ENCODE results near the gene ERBB2. TPM values are rescaled to one million over a fixed set of nuclear protein-coding genes. Genes with fewer than 3 reads are reported as not detected.

The ERBB2 gene
- total and polyA plus RNA-seq, 2 of the 13 experiments (the other 11 are each of a cell fraction or from before 2014, with no cell fraction given), result 57.7 to 64.1 TPM

- TF ChIP-seq TCF12 (IDR thresholded peaks at IDR 0.05) (no peak), TCF12 (CRISPR knock-in tag; IDR thresholded peaks at IDR 0.05) (0 out of 2 replicates have a peak, but pooled peaks have one; percentile 66), ZMYM3 (CRISPR knock-in tag; IDR thresholded peaks at IDR 0.05) (peak; percentile 65), ATM (IDR thresholded peaks at IDR 0.05; ENCODE audit: borderline replicate concordance) (no peak), CREM (IDR thresholded peaks at IDR 0.05) (no peak; the same call in 1 of the 2 replicates), CREM (CRISPR knock-in tag; IDR thresholded peaks at IDR 0.05) (no peak), HBP1 (CRISPR knock-in tag; IDR thresholded peaks at IDR 0.05; ENCODE audit: low read depth) (0 out of 2 replicates have a peak, but pooled peaks have one; percentile 45), RBM39 (IDR thresholded peaks at IDR 0.05; ENCODE audit: low read depth, low read length, poor library complexity, severe bottlenecking) (peak; percentile 43), HMGXB3 (CRISPR knock-in tag; IDR thresholded peaks at IDR 0.05; ENCODE audit: borderline replicate concordance) (no peak; the same call in 1 of the 2 replicates), MBNL3 (CRISPR knock-in tag; conservative IDR thresholded peaks at IDR 0.05) (no peak), ZNF430 (CRISPR knock-in tag; IDR thresholded peaks at IDR 0.05) (0 out of 2 replicates have a peak, but pooled peaks have one; percentile 26), JDP2 (CRISPR knock-in tag; IDR thresholded peaks at IDR 0.05; ENCODE audit: borderline replicate concordance) (no peak), ZNF792 (CRISPR knock-in tag; IDR thresholded peaks at IDR 0.05) (no peak), PRDM10 (CRISPR knock-in tag; IDR thresholded peaks at IDR 0.05; ENCODE audit: low read depth) (peak; percentile 61), GATAD1 (CRISPR knock-in tag; IDR thresholded peaks at IDR 0.05) (no peak; the same call in 1 of the 2 replicates), ZNF296 (CRISPR knock-in tag; conservative IDR thresholded peaks at IDR 0.05) (0 out of 2 replicates have a peak, but pooled peaks have one; percentile 58), POGK (CRISPR knock-in tag; conservative IDR thresholded peaks at IDR 0.05) (no peak), HMGA1 (CRISPR knock-in tag; conservative IDR thresholded peaks at IDR 0.05) (no peak)
Measured at GRCh38 chr17:39750131-39751015, 50.5 kb downstream of the ERBB2 start (continued).
